GM18507 (cell line): ENCODE results near the gene DNAH7.
"Not testable (repeated sequence)": the region's sequence is repeated elsewhere in the genome, so short reads cannot be mapped to it uniquely, and the experiment has no call there.

Source experiments
- DNase-seq: peaks from one replicate; pipeline ENCODE4 v3.0.0; 2011; ENCODE audit warnings: low read depth; ENCODE audit not compliant: insufficient read length; ENCODE audit errors: extremely low spot score
- FAIRE-seq: peaks from 2 replicates; lab custom pipeline; 2011; peaks lifted over from hg19 to GRCh38; lab: Jason Lieb, UNC

The DNAH7 gene

DNA sequence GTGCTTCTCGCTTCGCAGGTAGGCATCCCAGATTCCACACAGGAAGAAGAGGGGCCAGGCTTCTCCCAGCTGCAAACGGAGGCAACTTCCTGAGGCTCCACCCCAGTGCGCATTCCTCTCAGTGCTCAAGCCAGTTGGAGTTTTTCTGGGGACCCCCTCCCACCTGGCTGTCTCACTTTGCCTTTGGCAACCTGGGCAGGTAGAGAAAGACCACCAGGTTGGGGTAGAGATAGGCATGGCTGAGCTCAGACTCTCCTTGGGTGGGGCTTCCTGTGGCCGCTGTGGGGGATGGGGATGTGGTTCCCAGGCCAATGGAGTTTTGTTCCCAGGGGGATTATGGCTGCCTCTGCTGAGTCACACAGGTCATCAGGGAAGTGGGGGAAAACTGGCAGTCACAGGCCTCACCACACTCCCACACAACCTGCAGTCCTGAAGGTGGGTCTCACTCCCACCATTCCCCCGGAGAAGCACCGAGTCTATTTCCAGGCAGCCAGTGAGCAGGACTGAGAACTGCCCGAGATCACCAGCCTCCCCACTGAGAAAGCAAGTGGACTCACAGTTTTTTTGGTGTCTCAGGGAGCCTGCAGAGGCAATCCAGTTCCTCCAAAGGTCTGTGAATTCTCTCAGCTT is 373.5 kb downstream of the DNAH7 start:
- FAIRE-seq, result no peak

GRCh38 chr2:195694553-195694952 is 374.1 kb downstream of the DNAH7 start:
- DNase-seq (no peak), FAIRE-seq (no peak)

More for the DNA sequence above, 373.5 kb downstream of the DNAH7 start:
- no peak for DNase-seq

DNA sequence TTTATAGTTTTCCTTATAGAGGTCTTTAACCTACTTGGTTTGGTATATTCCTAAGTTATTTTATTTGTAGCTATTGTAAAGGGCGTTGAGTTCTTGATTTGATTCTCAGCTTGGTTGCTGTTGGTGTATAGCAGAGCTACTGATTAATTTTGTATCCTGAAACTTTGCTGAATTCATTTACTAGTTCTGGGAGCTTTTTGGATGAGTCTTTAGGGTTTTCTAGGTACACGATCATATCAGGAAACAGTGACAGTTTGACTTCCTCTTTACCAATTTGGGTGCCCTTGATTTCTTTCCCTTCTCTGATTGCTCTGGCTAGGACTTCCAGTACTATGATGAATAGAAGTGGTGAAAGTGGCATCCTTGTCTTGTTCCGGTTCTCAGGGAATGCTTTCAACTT is 376.1 kb downstream of the DNAH7 start:
- peak; percentile 45 for FAIRE-seq
- not testable (repeated sequence) for DNase-seq
